Measurements from ENCODE around the gene PCED1B. TPM values are rescaled to one million over a fixed set of nuclear protein-coding genes. Genes with fewer than 3 reads are reported as not detected.
A peak's percentile ranks its signal among the peaks of the same experiment; 100 is the strongest.

PCED1B gene
- total and polyA plus RNA-seq, 8 donors: 0.60 to 8.1 (median 1.3) TPM

- ATAC-seq (no peak), DNase-seq (no peak)
- Histone ChIP-seq H3K4me3 (no peak overlapping the region), H3K27ac (no peak overlapping the region), H3K36me3 (no peaks in the 10 kb centered on the region), H3K27me3 (peaks cover 0 to 23% of the 10 kb centered on the region in 2 donors), H3K9me3 (no peaks in the 10 kb centered on the region), H3K4me1 (peaks cover 3 to 22% of the 10 kb centered on the region in 2 donors)
- intact Hi-C loops (cut with DNase I): no loop called here
- no peak for TF ChIP-seq CTCF (IDR thresholded peaks at IDR 0.05)
Observed at GRCh38 chr12:47074757-47075156, 4.7 kb upstream of the PCED1B start.

- H3K27ac ChIP-seq: no peak overlapping the region
- intact Hi-C loops (cut with DNase I): no loop called here
- ATAC-seq (no peak), DNase-seq (no peak)
- peaks cover 3 to 22% of the 10 kb centered on the region in 2 donors for H3K4me1 ChIP-seq
- H3K36me3 ChIP-seq: no peaks in the 10 kb centered on the region
- TF ChIP-seq CTCF (IDR thresholded peaks at IDR 0.05): no peak
- peaks cover 0 to 23% of the 10 kb centered on the region in 2 donors for H3K27me3 ChIP-seq
- no peaks in the 10 kb centered on the region for H3K9me3 ChIP-seq
- no peak overlapping the region for H3K4me3 ChIP-seq
Observed at GRCh38 chr12:47075192-47076084, 4.0 kb upstream of the PCED1B start.

GRCh38 chr12:47077206-47078085 is 2.0 kb upstream of the PCED1B start:
- no peak for TF ChIP-seq CTCF (IDR thresholded peaks at IDR 0.05)
- H3K4me3 ChIP-seq: peak overlapping the region in 1 of 2 donors; percentile 2
- peaks cover 8 to 40% of the 10 kb centered on the region in 2 donors for H3K4me1 ChIP-seq
- intact Hi-C loops (cut with DNase I): no loop called here
- no peak overlapping the region for H3K27ac ChIP-seq
- no peaks in the 10 kb centered on the region for H3K36me3 ChIP-seq
- DNase-seq: no peak
- ATAC-seq: no peak
- peaks cover 0 to 23% of the 10 kb centered on the region in 2 donors for H3K27me3 ChIP-seq
- no peaks in the 10 kb centered on the region for H3K9me3 ChIP-seq

DNA sequence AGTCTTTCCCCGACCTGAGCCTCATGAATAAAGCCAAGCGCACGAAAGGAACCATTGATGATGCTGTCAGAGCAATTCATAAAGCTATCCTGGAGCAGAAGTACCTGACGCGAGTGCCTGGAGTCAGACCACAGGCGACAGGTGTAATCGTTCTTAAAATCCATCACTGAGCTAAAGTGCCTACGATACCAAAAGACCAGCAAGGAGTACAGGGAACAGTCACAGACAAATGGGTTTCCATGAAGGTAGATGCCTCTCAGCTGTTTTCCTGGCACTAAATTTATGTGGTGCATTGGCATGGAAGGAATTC is 1.4 kb upstream of the PCED1B start:
- Histone ChIP-seq H3K36me3 (no peaks in the 10 kb centered on the region), H3K4me3 (no peak overlapping the region), H3K27ac (no peak overlapping the region), H3K27me3 (peaks cover 0 to 23% of the 10 kb centered on the region in 2 donors), H3K4me1 (peaks cover 8 to 46% of the 10 kb centered on the region in 2 donors), H3K9me3 (no peaks in the 10 kb centered on the region)
- TF ChIP-seq CTCF (IDR thresholded peaks at IDR 0.05): no peak
- DNase-seq (no peak), ATAC-seq (no peak)
- intact Hi-C loops (cut with DNase I): no loop called here
